Measurements from ENCODE around the gene ZNF688. TPM values are rescaled to one million over a fixed set of nuclear protein-coding genes. Genes with fewer than 3 reads are reported as not detected.

ZNF688 gene
- total RNA-seq, 2 experiments from 2014 or later, result 7.1 to 9.1 TPM

DNA sequence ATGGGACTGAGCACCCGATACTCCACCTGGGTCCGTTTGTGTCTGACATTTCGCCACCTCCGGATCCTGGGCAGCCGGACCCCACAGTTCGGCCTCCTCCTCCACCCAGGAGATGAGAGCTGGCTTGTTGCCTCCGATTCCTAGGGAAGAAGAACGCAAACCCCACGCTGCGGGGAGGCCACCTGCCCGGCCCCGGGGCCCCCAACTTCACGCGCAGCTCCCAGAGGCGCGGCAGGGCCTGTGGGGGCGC is 13.9 kb downstream of the ZNF688 start:
- CTCF ChIA-PET, result interaction anchor here (1.2 to 3.1 kb wide), 7 partner anchors 10 to 187 kb away, joined by 3 to 22 read pairs (median 5); partner anchors contain the start of genes DCTPP1, ZNF688 and ZNF747
- peak overlapping the region; percentile 85 for H3K4me3 Mint-ChIP-seq
- intact Hi-C loops (cut with DNase I, micrococcal nuclease), result loop anchor here (5.0 to 10.0 kb wide), 2 partner anchors 140 to 463 kb away; partner anchors contain the start of genes SRCAP (in 1 of the 2), TBX6 (in 1 of the 2) and YPEL3 (in 1 of the 2)
- no peak for DNase-seq
- H3K9me3 Mint-ChIP-seq (ENCODE audit: low read depth), result no peaks in the 10 kb centered on the region
- peak overlapping the region; percentile 93 for H3K27ac Mint-ChIP-seq
- no peaks in the 10 kb centered on the region for H3K27me3 Mint-ChIP-seq
- peaks cover 49% of the 10 kb centered on the region for H3K4me1 Mint-ChIP-seq
- H3K36me3 Mint-ChIP-seq (ENCODE audit: low read depth), result peaks cover 28% of the 10 kb centered on the region
- ATAC-seq, result no peak
- POLR2A ChIA-PET, result interaction anchor here (0.6 to 2.8 kb wide), 8 partner anchors 8 to 140 kb away, joined by 3 to 30 read pairs (median 6); partner anchors contain the start of genes ZNF688, ZNF747 and ZNF785

DNA sequence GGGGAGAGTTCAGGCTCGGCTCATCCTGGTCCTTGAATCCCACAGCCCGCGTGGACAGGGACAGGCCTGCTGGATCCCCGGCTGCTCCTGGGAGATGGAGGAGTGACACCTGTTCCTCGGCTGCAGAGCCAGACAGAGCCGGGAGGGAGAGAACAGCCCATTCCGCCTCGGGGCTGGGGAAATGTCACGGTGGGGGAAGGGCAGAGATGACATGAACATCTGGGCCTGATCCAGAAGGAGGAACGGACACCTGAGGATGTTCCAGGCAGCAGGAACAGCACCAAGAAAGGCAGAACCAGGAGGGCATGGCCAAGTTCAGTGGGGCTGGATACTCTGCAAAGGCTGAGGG is 15.4 kb downstream of the ZNF688 start:
- POLR2A ChIA-PET, result no interaction called here

DNA sequence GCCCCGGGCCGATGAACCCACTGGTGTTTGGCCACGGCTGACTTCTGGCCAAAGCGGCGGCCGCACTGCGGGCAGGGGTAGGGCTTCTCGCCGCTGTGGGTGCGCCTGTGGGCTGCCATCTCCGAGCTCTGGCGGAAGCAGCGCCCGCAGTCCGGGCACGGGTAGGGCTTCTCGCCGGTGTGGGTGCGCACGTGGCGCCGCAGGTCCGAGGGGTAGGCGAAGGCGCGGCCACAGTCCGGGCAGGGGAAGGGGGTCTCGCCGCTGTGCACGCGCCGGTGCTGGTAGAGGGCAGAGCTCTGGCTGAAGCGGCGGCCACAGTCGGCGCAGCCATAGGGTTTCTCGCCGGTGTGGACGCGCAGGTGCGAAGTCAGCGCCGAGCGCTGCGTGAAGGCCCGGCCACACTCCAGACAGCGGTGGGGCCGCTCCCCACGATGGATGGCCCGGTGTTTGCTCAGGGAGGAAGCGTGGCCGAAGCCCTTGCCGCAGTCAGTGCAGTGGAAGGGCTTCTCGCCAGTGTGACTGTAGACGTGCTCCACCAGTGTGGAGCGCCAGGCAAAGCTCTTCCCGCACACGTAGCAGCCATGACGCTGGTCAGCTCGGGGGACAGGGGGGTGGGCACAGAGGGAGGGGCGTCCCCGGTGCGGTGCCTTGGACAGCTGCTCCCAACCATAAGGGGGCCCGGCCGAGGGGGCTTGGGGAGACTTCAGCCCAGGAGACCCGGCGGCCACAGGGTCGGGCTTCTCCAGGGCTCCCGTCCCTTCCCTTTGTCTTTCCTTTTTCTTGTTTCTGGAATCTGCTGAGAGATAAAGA is 16.0 kb downstream of the ZNF688 start:
- ATAC-seq, result no peak
- POLR2A ChIA-PET, result no interaction called here
- peak overlapping the region; percentile 85 for H3K4me3 Mint-ChIP-seq
- H3K4me1 Mint-ChIP-seq, result peaks cover 58% of the 10 kb centered on the region
- H3K27ac Mint-ChIP-seq, result peak overlapping the region; percentile 42
- intact Hi-C loops (cut with DNase I, micrococcal nuclease), result loop anchor here (5.0 to 10.0 kb wide), 2 partner anchors 142 to 461 kb away; partner anchors contain the start of genes SRCAP (in 1 of the 2), TBX6 (in 1 of the 2) and YPEL3 (in 1 of the 2)
- H3K36me3 Mint-ChIP-seq (ENCODE audit: low read depth), result peaks cover 33% of the 10 kb centered on the region
- no peaks in the 10 kb centered on the region for H3K9me3 Mint-ChIP-seq (ENCODE audit: low read depth)
- no peaks in the 10 kb centered on the region for H3K27me3 Mint-ChIP-seq
- CTCF ChIA-PET, result interaction anchor here (1.1 kb wide), 1 partner anchor 21 kb away, joined by 5 read pairs; the partner anchor contains the start of gene ZNF747
- no peak for DNase-seq

More for the DNA sequence above, 15.4 kb downstream of the ZNF688 start:
- ATAC-seq (no peak), DNase-seq (no peak)
- CTCF ChIA-PET, result interaction anchor here (2.9 to 3.1 kb wide), 2 partner anchors 21 to 126 kb away, joined by 14 to 22 read pairs; partner anchors contain the start of genes DCTPP1 and ZNF747
- no peaks in the 10 kb centered on the region for H3K9me3 Mint-ChIP-seq (ENCODE audit: low read depth)
- H3K27me3 Mint-ChIP-seq, result no peaks in the 10 kb centered on the region
- peak overlapping the region; percentile 85 for H3K4me3 Mint-ChIP-seq
- intact Hi-C loops (cut with DNase I, micrococcal nuclease), result loop anchor here (5.0 to 10.0 kb wide), 2 partner anchors 141 to 461 kb away; partner anchors contain the start of genes SRCAP (in 1 of the 2), TBX6 (in 1 of the 2) and YPEL3 (in 1 of the 2)
- peaks cover 56% of the 10 kb centered on the region for H3K4me1 Mint-ChIP-seq
- peaks cover 33% of the 10 kb centered on the region for H3K36me3 Mint-ChIP-seq (ENCODE audit: low read depth)
- H3K27ac Mint-ChIP-seq, result peak overlapping the region; percentile 17

DNA sequence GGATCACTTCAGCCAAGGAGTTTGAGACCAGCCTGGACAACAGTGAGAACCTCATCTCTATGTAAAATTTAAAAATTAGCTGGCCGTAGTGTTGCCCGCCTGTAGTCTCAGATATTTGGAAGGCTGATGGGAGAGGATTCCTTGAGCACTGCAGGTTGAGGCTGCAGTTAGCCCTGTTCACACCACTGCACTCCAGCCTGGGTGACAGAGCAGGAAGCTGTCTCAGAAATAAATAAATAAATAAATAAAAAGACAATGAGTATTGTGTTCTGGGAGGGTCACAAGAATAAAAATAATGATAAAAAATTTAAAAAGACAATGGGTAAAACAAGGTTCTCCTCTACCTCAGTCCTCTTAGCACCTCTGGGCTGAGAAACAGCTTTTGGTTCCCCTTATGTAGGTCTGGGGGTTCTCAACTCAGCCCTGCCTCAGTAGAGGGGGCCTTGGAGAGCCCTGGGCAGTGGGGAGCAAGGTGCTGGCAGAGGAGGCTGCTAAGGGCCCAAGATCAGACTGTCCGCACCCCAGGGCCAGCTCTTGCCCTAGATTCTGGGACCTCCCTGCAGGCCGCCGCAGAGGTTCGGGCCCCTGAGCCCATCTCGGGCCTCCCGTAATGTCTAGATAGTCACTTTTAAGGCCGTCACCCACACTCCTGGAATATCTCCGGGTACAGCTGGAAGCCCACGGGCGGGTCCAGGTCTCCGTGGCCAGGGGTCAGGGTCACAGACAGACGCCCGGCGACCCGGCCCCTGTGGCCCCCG is 16.8 kb downstream of the ZNF688 start:
- H3K27ac Mint-ChIP-seq, result no peak overlapping the region

DNA sequence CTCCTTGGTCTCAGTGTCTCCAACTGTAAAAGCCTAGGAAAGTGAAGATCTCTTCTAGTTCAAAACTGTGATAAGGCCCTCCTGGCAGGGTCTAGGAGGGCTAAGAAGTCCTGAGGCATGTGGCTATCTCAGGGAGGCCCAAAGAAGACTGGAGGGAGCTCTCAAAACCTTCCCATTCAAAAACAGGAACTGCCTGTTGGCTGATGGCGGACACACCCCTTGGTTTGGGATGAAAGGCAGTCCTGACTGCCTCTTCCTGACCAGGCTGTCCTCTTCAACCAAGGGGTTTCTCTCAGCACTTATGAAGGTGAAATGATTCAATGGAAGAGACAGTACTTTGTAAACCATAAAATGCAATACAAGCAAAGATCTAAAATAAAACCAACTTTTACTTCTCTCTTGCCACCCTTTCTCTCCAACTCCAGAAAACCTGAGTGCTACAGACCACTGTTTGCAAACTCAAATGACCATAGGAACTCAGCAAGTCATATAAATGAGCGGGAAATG is 18.1 kb downstream of the ZNF688 start:
- Mint-ChIP-seq H3K4me1 (peaks cover 61% of the 10 kb centered on the region), H3K27me3 (no peaks in the 10 kb centered on the region), H3K9me3 (ENCODE audit: low read depth) (no peaks in the 10 kb centered on the region), H3K4me3 (no peak overlapping the region), H3K36me3 (ENCODE audit: low read depth) (peaks cover 33% of the 10 kb centered on the region), H3K27ac (peak overlapping the region; percentile 91)
- no peak for DNase-seq
- no peak for ATAC-seq
- CTCF ChIA-PET, result interaction anchor here (1.2 kb wide), 1 partner anchor 124 kb away, joined by 3 read pairs; the partner anchor contains the start of gene DCTPP1
- POLR2A ChIA-PET, result interaction anchor here (0.6 kb wide), 2 partner anchors 12 to 29 kb away, joined by 3 read pairs; no protein-coding TSS in a partner anchor
- intact Hi-C loops (cut with DNase I, micrococcal nuclease), result loop anchor here in 1 of 2 experiments (10.0 kb wide), 1 partner anchor 459 kb away; the partner anchor contains the start of genes TBX6 and YPEL3

More for the DNA sequence above, 16.8 kb downstream of the ZNF688 start:
- H3K9me3 Mint-ChIP-seq (ENCODE audit: low read depth), result no peaks in the 10 kb centered on the region
- DNase-seq (no peak), ATAC-seq (no peak)
- H3K4me1 Mint-ChIP-seq, result peaks cover 60% of the 10 kb centered on the region
- ChIA-PET POLR2A (interaction anchor here (0.5 kb wide), 2 partner anchors 87 to 95 kb away, joined by 3 to 4 read pairs; no protein-coding TSS in a partner anchor), CTCF (interaction anchor here (1.1 to 1.2 kb wide), 2 partner anchors 20 to 125 kb away, joined by 3 to 5 read pairs; partner anchors contain the start of genes DCTPP1 and ZNF747)
- H3K27me3 Mint-ChIP-seq, result no peaks in the 10 kb centered on the region
- intact Hi-C loops (cut with DNase I, micrococcal nuclease), result loop anchor here (5.0 to 10.0 kb wide), 2 partner anchors 143 to 460 kb away; partner anchors contain the start of genes SRCAP (in 1 of the 2), TBX6 (in 1 of the 2) and YPEL3 (in 1 of the 2)
- H3K4me3 Mint-ChIP-seq, result no peak overlapping the region
- peaks cover 33% of the 10 kb centered on the region for H3K36me3 Mint-ChIP-seq (ENCODE audit: low read depth)

DNA sequence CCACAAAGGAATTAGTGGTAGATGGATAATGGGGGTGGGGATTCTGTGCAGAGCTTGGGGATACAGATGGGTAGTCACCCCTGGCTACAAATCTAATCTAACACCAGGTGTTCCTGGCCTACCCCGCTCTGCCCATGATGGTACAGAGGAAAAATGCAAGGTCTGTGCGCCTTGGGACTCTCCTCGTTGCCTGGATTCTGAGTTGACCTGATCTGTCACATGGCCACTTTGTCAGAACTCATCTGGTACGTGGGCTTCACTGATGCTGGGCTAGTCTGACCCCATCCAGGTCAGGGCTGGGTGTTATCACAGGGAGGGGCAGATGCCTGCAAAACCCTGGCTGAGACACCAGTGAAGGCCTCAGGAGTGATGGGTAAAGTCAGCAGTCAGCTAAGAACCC is 18.6 kb downstream of the ZNF688 start:
- Mint-ChIP-seq H3K4me1 (peaks cover 61% of the 10 kb centered on the region), H3K9me3 (ENCODE audit: low read depth) (no peaks in the 10 kb centered on the region), H3K4me3 (no peak overlapping the region), H3K27ac (peak overlapping the region; percentile 91), H3K27me3 (no peaks in the 10 kb centered on the region), H3K36me3 (ENCODE audit: low read depth) (peaks cover 33% of the 10 kb centered on the region)
- DNase-seq, result no peak
- CTCF ChIA-PET, result interaction anchor here (1.6 kb wide), 1 partner anchor 18 kb away, joined by 10 read pairs; the partner anchor contains the start of gene ZNF747
- no peak for ATAC-seq
- intact Hi-C loops (cut with DNase I, micrococcal nuclease), result loop anchor here in 1 of 2 experiments (10.0 kb wide), 1 partner anchor 458 kb away; the partner anchor contains the start of genes TBX6 and YPEL3
- POLR2A ChIA-PET, result interaction anchor here (0.6 kb wide), 1 partner anchor 28 kb away, joined by 3 read pairs; no protein-coding TSS in a partner anchor

DNA sequence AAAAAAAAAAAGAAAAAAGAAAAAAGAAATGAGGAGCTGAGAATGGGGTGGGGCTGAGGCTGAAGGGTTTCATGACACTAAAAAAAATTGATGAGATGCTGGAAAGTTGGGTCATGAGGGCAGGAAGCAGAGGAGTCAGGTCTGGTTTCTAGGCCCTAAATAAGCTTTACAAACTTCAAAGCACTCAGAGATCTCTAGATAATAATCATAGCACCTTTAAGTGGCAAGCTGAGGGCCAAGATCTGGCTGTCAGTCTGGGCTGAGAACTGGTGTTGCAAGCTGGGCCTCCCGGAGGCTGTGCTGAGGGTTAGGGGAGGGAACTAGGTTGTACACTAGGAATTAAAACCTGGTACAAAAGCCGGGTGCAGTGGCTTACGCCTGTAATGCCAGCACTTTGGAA is 19.7 kb downstream of the ZNF688 start:
- DNase-seq, result peak; percentile 75
- H3K27ac Mint-ChIP-seq, result peak overlapping the region; percentile 91

DNA sequence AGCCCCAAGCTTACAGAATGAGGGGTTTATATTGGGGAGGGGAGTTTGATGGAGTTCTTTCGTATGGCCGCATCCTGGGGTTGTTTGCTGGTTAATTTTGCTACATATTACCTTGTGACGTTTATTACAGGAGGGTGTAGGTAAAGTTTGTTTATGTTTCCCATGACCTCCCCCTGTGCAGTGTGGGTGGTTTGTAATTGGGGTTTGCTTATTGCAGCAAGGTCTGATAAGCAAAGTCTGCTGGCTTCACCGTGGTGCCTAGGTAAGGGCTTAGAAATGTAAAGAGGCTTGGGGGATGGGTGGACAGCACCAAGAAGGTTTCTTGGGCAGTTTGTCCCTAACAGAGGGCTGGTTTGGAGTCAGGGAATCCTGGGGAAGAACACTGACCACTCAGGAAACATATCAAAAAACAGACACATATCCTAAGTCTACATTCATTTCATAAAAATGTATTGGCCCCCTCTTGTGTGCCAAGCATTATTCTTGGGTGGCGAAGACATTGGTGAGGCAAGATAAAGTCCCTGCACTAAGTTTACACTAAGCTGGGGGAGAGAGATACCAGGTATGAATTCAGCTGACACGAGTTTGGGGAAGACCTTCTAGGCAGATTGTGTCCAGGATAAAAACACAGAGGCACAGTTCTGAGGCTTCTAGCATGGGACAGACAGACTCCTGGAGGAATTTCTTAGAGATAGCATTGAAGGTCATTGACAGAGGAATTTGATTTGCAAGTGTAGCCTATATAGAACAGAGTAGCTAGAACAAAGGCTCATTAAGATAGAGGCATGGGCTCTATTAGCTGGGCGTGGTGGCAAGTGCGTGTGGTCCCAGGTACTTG is 22.9 kb downstream of the ZNF688 start:
- DNase-seq, result no peak
- intact Hi-C loops (cut with DNase I, micrococcal nuclease), result no loop called here
- H3K36me3 Mint-ChIP-seq (ENCODE audit: low read depth), result peaks cover 13% of the 10 kb centered on the region
- H3K27me3 Mint-ChIP-seq, result no peaks in the 10 kb centered on the region
- CTCF ChIA-PET, result interaction anchor here (0.8 kb wide), 1 partner anchor 13 kb away, joined by 3 read pairs; no protein-coding TSS in a partner anchor
- H3K27ac Mint-ChIP-seq, result no peak overlapping the region
- POLR2A ChIA-PET, result no interaction called here
- H3K4me1 Mint-ChIP-seq, result peaks cover 42% of the 10 kb centered on the region
- ATAC-seq, result no peak
- H3K9me3 Mint-ChIP-seq (ENCODE audit: low read depth), result no peaks in the 10 kb centered on the region
- no peak overlapping the region for H3K4me3 Mint-ChIP-seq

More for the DNA sequence above, 19.7 kb downstream of the ZNF688 start:
- peak overlapping the region; percentile 59 for H3K4me3 Mint-ChIP-seq
- ChIA-PET CTCF (interaction anchor here (0.6 to 1.6 kb wide), 8 partner anchors 16 to 122 kb away, joined by 3 to 10 read pairs (median 4); partner anchors contain the start of genes DCTPP1 and ZNF747), POLR2A (interaction anchor here (0.7 to 1.0 kb wide), 3 partner anchors 16 to 118 kb away, joined by 3 to 7 read pairs (median 5); no protein-coding TSS in a partner anchor)
- no peaks in the 10 kb centered on the region for H3K9me3 Mint-ChIP-seq (ENCODE audit: low read depth)
- no peaks in the 10 kb centered on the region for H3K27me3 Mint-ChIP-seq
- H3K36me3 Mint-ChIP-seq (ENCODE audit: low read depth), result peaks cover 33% of the 10 kb centered on the region
- intact Hi-C loops (cut with DNase I, micrococcal nuclease), result loop anchor here (2.0 to 10.0 kb wide), 2 partner anchors 17 to 457 kb away; partner anchors contain the start of genes TBX6 (in 1 of the 2), YPEL3 (in 1 of the 2) and ZNF747 (in 1 of the 2)
- ATAC-seq, result peak; percentile 86
- H3K4me1 Mint-ChIP-seq, result peaks cover 58% of the 10 kb centered on the region

DNA sequence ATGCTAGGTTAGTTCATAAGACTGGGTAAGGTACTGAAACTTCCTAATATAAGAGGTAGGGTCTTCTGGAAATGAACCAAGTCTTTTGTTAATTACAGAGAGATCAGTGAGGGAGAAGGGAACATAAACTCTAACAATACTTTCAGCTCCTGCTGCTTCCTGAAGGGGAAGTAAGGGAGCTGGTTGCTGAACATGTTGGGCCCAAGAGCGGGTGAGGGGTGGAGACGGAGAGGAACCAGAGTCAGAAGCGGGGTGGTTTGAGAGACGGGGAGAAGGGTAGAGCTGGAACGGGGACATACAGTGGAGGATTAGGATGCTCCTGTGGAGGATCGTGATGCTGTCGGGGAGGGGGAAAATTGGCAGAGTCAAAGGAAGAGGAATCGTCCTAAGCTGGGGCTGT is 25.4 kb downstream of the ZNF688 start:
- H3K27me3 Mint-ChIP-seq, result no peaks in the 10 kb centered on the region
- intact Hi-C loops (cut with DNase I, micrococcal nuclease), result no loop called here
- no peak overlapping the region for H3K4me3 Mint-ChIP-seq
- DNase-seq (no peak), ATAC-seq (no peak)
- H3K27ac Mint-ChIP-seq, result no peak overlapping the region
- ChIA-PET CTCF (interaction anchor here (1.2 kb wide), 1 partner anchor 137 kb away, joined by 3 read pairs; no protein-coding TSS in a partner anchor), POLR2A (no interaction called here)
- peaks cover 19% of the 10 kb centered on the region for H3K4me1 Mint-ChIP-seq
- H3K9me3 Mint-ChIP-seq (ENCODE audit: low read depth), result no peaks in the 10 kb centered on the region
- H3K36me3 Mint-ChIP-seq (ENCODE audit: low read depth), result no peaks in the 10 kb centered on the region

DNA sequence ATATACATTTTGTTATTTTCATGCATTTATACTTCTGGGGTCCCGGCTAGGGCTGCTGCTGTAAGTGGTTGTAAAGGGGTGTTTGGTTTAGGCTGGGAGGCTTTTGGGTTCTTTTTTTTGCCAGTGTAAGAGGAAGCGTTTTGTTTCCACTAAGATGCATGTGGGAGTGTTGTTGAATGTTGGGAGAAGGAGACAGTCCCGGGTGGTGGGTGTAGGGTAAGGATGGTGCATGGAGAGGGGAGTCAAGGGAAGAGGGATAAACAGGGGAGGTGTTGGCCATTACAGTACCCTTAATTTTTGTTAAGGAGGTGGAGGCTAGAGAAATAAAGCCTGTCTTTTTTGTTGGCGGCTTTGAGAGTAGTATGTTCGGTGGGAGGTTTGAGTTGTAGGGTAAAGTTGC is 28.4 kb downstream of the ZNF688 start:
- DNase-seq (no peak), ATAC-seq (no peak)
- Mint-ChIP-seq H3K27ac (no peak overlapping the region), H3K9me3 (ENCODE audit: low read depth) (no peaks in the 10 kb centered on the region), H3K27me3 (no peaks in the 10 kb centered on the region), H3K4me3 (no peak overlapping the region), H3K36me3 (ENCODE audit: low read depth) (peaks cover 9% of the 10 kb centered on the region), H3K4me1 (no peaks in the 10 kb centered on the region)
- ChIA-PET CTCF (interaction anchor here (0.7 to 1.4 kb wide), 3 partner anchors 16 to 88 kb away, joined by 3 to 4 read pairs (median 3); no protein-coding TSS in a partner anchor), POLR2A (no interaction called here)
- intact Hi-C loops (cut with DNase I, micrococcal nuclease), result no loop called here

All from activated CD4-positive, alpha-beta T cell treated with anti-CD3 and anti-CD28 coated beads for 36 hours (primary cell).